HG03060 (cell line): ENCODE results near the gene RNF112.
"Not testable (repeated sequence)": the region's sequence is repeated elsewhere in the genome, so short reads cannot be mapped to it uniquely, and the experiment has no call there.

Experiments
- ATAC-seq: cut with Tn5 transposase; IDR thresholded peaks from one replicate; pipeline ENCODE4 v1.9.1; 2021; ENCODE audit warnings: low read depth, moderate number of reproducible peaks; ENCODE audit not compliant: unreplicated experiment

Gene RNF112

GRCh38 chr17:19410091-19410490 is 941 bp upstream of the RNF112 start:
- no peak for ATAC-seq

- ATAC-seq = no peak
Observed at GRCh38 chr17:19411631-19412030, 599 bp downstream of the RNF112 start.

- no peak for ATAC-seq
Observed at GRCh38 chr17:19412510-19412909, 1.5 kb downstream of the RNF112 start.

GRCh38 chr17:19412984-19413383 is 2.0 kb downstream of the RNF112 start:
- ATAC-seq = no peak

- no peak for ATAC-seq
Observed at GRCh38 chr17:19413761-19414160, 2.7 kb downstream of the RNF112 start.

GRCh38 chr17:19414396-19415280 is 3.6 kb downstream of the RNF112 start:
- ATAC-seq = no peak

GRCh38 chr17:19415311-19415710 is 4.3 kb downstream of the RNF112 start:
- no peak for ATAC-seq

- no peak for ATAC-seq
Observed at GRCh38 chr17:19415806-19416775, 5.1 kb downstream of the RNF112 start.

- ATAC-seq = no peak
Observed at GRCh38 chr17:19417611-19418010, 6.6 kb downstream of the RNF112 start.

- no peak for ATAC-seq
Observed at GRCh38 chr17:19418251-19418992, 7.4 kb downstream of the RNF112 start.

GRCh38 chr17:19421219-19421618 is 10.2 kb downstream of the RNF112 start:
- ATAC-seq = no peak

GRCh38 chr17:19421926-19422325 is 10.9 kb downstream of the RNF112 start:
- ATAC-seq = no peak

- ATAC-seq = no peak
Observed at GRCh38 chr17:19424934-19425868, 14.2 kb downstream of the RNF112 start.

- ATAC-seq = no peak
Observed at GRCh38 chr17:19426631-19427030, 15.6 kb downstream of the RNF112 start.

- ATAC-seq = no peak
Observed at GRCh38 chr17:19431691-19432090, 20.7 kb downstream of the RNF112 start.

- no peak for ATAC-seq
Observed at GRCh38 chr17:19433255-19433654, 22.2 kb downstream of the RNF112 start.

GRCh38 chr17:19433727-19434340 is 22.8 kb downstream of the RNF112 start:
- no peak for ATAC-seq

GRCh38 chr17:19440421-19440820 is 29.4 kb downstream of the RNF112 start:
- no peak for ATAC-seq

GRCh38 chr17:19441288-19441687 is 30.3 kb downstream of the RNF112 start:
- ATAC-seq = not testable (repeated sequence)
